K562 (cell line): Measurements from ENCODE around the gene SPHK2. TPM values are rescaled to one million over a fixed set of nuclear protein-coding genes. Genes with fewer than 3 reads are reported as not detected.

Experiments used
- BRD9 ChIP-seq: fragments of 450-650 bp; IDR thresholded peaks from 2 replicates; pipeline ENCODE4 v1.6.1; 2018; ENCODE audit warnings: low read depth; ENCODE audit not compliant: partially characterized antibody
- ELF4 ChIP-seq: fragments of 450-650 bp; formaldehyde crosslinking; IDR thresholded peaks from 2 replicates; pipeline ENCODE4 v1.4.0; 2022; ENCODE audit warnings: missing genetic modification characterization
- GTF2E2 ChIP-seq: fragments of 200-800 bp; sonication (Bioruptor generic); IDR thresholded peaks from 2 replicates; pipeline ENCODE4 v1.6.1; 2016; ENCODE audit warnings: missing genetic modification characterization, missing compliant biosample characterization
- LARP7 ChIP-seq: fragments of 450-650 bp; IDR thresholded peaks from 2 replicates; pipeline ENCODE4 v1.6.1; 2016
- MAZ ChIP-seq, 2 experiments: fragments of 450-650 bp in 1 of 2; sonication (generic) in 1 of 2; formaldehyde crosslinking; IDR thresholded peaks in 1 of 2; conservative IDR thresholded peaks in 1 of 2; 2 replicates each; pipeline versions ENCODE4 v1.4.0 to v1.5.0; 2020; ENCODE audit warnings: mild to moderate bottlenecking in 1 of 2, missing genetic modification reagents in 1 of 2
- POLR2AphosphoS5 ChIP-seq: IDR thresholded peaks from 2 replicates; pipeline ENCODE4 v1.6.1; 2011; ENCODE audit warnings: mild to moderate bottlenecking, low read depth, low read length, moderate library complexity; ENCODE audit not compliant: control insufficient read depth, insufficient read depth
- POLR3A ChIP-seq: IDR thresholded peaks from 2 replicates; pipeline ENCODE4 v1.6.1; 2011; ENCODE audit warnings: borderline replicate concordance, mild to moderate bottlenecking, moderate library complexity; ENCODE audit not compliant: insufficient read length, insufficient read depth; ENCODE audit errors: extremely low read depth
- PTTG1 ChIP-seq: fragments of 450-650 bp; IDR thresholded peaks from 2 replicates; pipeline ENCODE4 v1.6.1; 2016; ENCODE audit warnings: low read depth, mild to moderate bottlenecking, missing genetic modification characterization, missing compliant biosample characterization
- SMAD4 ChIP-seq: fragments of 250-450 bp; sonication (Bioruptor Pico); conservative IDR thresholded peaks from 2 replicates; pipeline ENCODE4 v1.8.0; 2021; ENCODE audit warnings: inconsistent platforms, mild to moderate bottlenecking, moderate library complexity
- TEAD1 ChIP-seq, 2 experiments: fragments of 450-650 bp in 1 of 2; sonication (generic) in 1 of 2; formaldehyde crosslinking; IDR thresholded peaks; 2 replicates each; pipeline versions ENCODE4 v1.4.0 to v1.8.0; 2020 to 2022; ENCODE audit warnings: mild to moderate bottlenecking in 2 of 2, missing genetic modification reagents in 1 of 2
- TFAP4 ChIP-seq: sonication (generic); formaldehyde crosslinking; IDR thresholded peaks from 2 replicates; pipeline ENCODE4 v1.8.0; 2022; ENCODE audit warnings: missing genetic modification reagents, mild to moderate bottlenecking, moderate library complexity, borderline replicate concordance
- TFE3 ChIP-seq: fragments of 450-650 bp; formaldehyde crosslinking; IDR thresholded peaks from 2 replicates; pipeline ENCODE4 v1.4.0; 2020; ENCODE audit warnings: mild to moderate bottlenecking, mixed read lengths
- ZBTB7A ChIP-seq: IDR thresholded peaks from 2 replicates; pipeline ENCODE4 v1.6.1; 2011; ENCODE audit warnings: low read depth, mild to moderate bottlenecking, low read length, moderate library complexity, borderline replicate concordance; ENCODE audit not compliant: control insufficient read depth
- ZNF444 ChIP-seq: fragments of 250-450 bp; sonication (Bioruptor Pico); IDR thresholded peaks from 2 replicates; pipeline ENCODE4 v1.4.0; 2020; ENCODE audit warnings: mild to moderate bottlenecking, moderate library complexity
- polyA plus RNA-seq, 8 experiments: library from polyadenylated mRNA; depleted of rRNA in 4 of 8; stranded (reverse) in 5 of 8; unstranded in 3 of 8; fragments of >200 nt; fragmentation: Nextera tagmentation in 2 of 8; fragmentation: Illumina TruSeq in 1 of 8; extraction: Ambion mirVana in 2 of 8; extraction: Trizol in 1 of 8; gene quantifications; 2 replicates each; pipeline versions ENCODE4 v1.2.1 to v1.2.3, GENCODE V29; 2011 to 2014; ENCODE audit warnings: inconsistent platforms in 1 of 8, missing spikeins in 1 of 8
- total RNA-seq, 7 experiments: library from RNA; depleted of rRNA in 6 of 7; stranded (reverse); fragments of >200 nt in 6 of 7; fragmentation: Illumina TruSeq in 2 of 7; extraction: Trizol in 2 of 7; gene quantifications; 2 replicates each; pipeline versions ENCODE4 v1.2.1 to v1.2.3, GENCODE V29; 2011 to 2021; ENCODE audit warnings: low replicate concordance in 1 of 7
- TF ChIP-seq, protein P1 (sequence below): sonication (generic); formaldehyde crosslinking; IDR thresholded peaks from 2 replicates; pipeline ENCODE4 v1.9.0; 2022; ENCODE audit warnings: mild to moderate bottlenecking, missing genetic modification reagents
- TF ChIP-seq, protein P2 (sequence below), 2 experiments: fragments of 450-650 bp in 1 of 2; sonication (generic) in 1 of 2; formaldehyde crosslinking in 1 of 2; IDR thresholded peaks in 1 of 2; conservative IDR thresholded peaks in 1 of 2; 2 replicates each; pipeline versions ENCODE4 v1.6.1 to v1.8.1; 2016 to 2023; ENCODE audit warnings: mild to moderate bottlenecking in 2 of 2, moderate library complexity in 2 of 2, inconsistent platforms in 1 of 2, missing genetic modification reagents in 1 of 2

SPHK2 gene
- total and polyA plus RNA-seq, 9 of the 15 experiments (the other 6 are each of a cell fraction or from before 2014, with no cell fraction given): 0.10 to 15.2 (median 2.9) TPM

DNA sequence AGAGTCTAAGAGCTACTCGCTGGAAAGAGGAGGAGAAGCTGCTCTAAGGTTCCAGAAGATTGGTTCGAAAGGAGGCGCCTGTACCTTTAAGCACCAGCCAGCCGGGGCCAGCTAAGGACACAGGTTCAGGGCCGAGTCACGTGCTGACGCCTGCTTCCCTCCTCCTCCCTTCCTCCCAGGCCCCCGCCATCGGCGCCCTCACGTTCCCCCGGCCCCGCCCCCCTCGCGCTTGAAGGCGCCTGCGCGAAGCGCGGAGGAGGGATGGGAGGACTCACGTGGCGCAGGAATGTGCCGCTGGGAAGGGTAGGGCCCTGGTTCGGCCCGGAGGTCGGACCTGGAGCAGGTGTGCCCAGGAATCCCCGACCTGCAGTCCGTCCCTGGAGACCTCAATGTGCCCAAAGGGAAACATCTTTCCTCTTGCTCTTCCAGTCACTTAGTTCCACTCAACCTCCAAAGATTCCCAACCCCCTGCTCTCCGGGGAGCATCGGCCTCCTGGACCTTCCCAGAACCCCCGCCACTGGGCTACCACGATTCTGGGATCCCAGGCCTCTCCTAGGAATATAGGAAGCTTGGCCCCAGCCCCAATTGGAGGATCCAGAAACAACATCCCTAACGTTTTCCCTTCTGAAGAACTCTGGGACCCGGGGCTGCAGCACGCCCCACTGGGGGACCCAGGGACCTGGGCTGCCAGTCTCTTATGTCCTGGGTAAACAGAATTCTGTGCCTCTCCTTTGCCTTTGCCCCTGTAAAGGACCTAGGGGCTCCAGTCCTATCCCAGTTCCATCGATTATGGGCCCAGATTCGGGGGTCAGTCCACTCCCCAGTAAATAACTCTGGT is 15.3 kb downstream of the SPHK2 start (continued):
- TF ChIP-seq PTTG1 (tag) (no peak), BRD9 (no peak), MAZ (CRISPR knock-in tag; conservative IDR thresholded peaks at IDR 0.05 in 1 of 2, IDR thresholded peaks at IDR 0.05 in 1 of 2) (peak; percentile 96 to 99), SMAD4 (CRISPR knock-in tag) (no peak; the same call in none of the 2 replicates), POLR3A (no peak), LARP7 (no peak), TFAP4 (CRISPR knock-in tag) (peak; percentile 78), ZBTB7A (peak; percentile 30; the same call in 1 of the 2 replicates), ZNF444 (CRISPR knock-in tag) (no peak), TEAD1 (CRISPR knock-in tag; IDR thresholded peaks at IDR 0.05) (peak; percentile 89 to 91; a peak in 3 of 4 replicates), ELF4 (peak; percentile 63; the same call in 1 of the 2 replicates), GTF2E2 (tag) (peak; percentile 50; the same call in 1 of the 2 replicates), TFE3 (peak; percentile 96), POLR2AphosphoS5 (peak; percentile 47)
- TF ChIP-seq, protein P1, sequence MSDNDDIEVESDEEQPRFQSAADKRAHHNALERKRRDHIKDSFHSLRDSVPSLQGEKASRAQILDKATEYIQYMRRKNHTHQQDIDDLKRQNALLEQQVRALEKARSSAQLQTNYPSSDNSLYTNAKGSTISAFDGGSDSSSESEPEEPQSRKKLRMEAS: peak; percentile 80; the same call in 1 of the 2 replicates
- TF ChIP-seq, protein P2, sequence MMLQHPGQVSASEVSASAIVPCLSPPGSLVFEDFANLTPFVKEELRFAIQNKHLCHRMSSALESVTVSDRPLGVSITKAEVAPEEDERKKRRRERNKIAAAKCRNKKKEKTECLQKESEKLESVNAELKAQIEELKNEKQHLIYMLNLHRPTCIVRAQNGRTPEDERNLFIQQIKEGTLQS (IDR thresholded peaks at IDR 0.05): no peak
- TF ChIP-seq, protein P2 (CRISPR knock-in tag; conservative IDR thresholded peaks at IDR 0.05): no peak
